Stomach (tissue), 9 donors: ENCODE measurements around the gene ACP2. TPM values are rescaled to one million over a fixed set of nuclear protein-coding genes. Genes with fewer than 3 reads are reported as not detected.

ENCODE experiments used
- DNase-seq, 2 donors: peaks; one replicate each; pipeline versions ENCODE4 v3.0.0 to v3.0.0-alpha.2; 2013 to 2019
- H3K27ac ChIP-seq, 5 donors: fragments of 200-600 bp in 4 of 5; sonication (generic) in 4 of 5; one replicate each; pipeline ENCODE4 v1.5.1; 2013 to 2019; ENCODE audit warnings: mild to moderate bottlenecking in 1 of 5, moderate library complexity in 1 of 5
- H3K27me3 ChIP-seq, 3 donors: fragments of 200-600 bp; sonication (generic); one replicate each; pipeline ENCODE4 v1.5.1; 2017 to 2019; ENCODE audit warnings: mixed run types in 1 of 3
- H3K36me3 ChIP-seq, 4 donors: fragments of 200-600 bp; sonication (generic); 1 replicate in 3 of 4; 2 replicates in 1 of 4; pipeline ENCODE4 v1.5.1; 2016 to 2019
- H3K4me1 ChIP-seq, 4 donors: fragments of 200-600 bp; sonication (generic); one replicate each; pipeline ENCODE4 v1.5.1; 2016 to 2019
- H3K4me3 ChIP-seq, 4 donors: fragments of 200-600 bp; sonication (generic) in 3 of 4; one replicate each; pipeline ENCODE4 v1.5.1; 2016 to 2019; ENCODE audit warnings: mild to moderate bottlenecking in 1 of 4
- H3K9me3 ChIP-seq, 4 donors: fragments of 200-600 bp; sonication (generic); one replicate each; pipeline ENCODE4 v1.5.1; 2016 to 2019
- CTCF ChIP-seq, 7 experiments: fragments of 450-650 bp in 4 of 7; fragments of 200-600 bp in 3 of 7; sonication (generic) in 3 of 7; IDR thresholded peaks; one replicate each; pipeline ENCODE4 v1.5.1; 2016 to 2019; ENCODE audit warnings: antibody characterized with exemption in 7 of 7, control low read depth in 2 of 7, mild to moderate bottlenecking in 1 of 7
- EP300 ChIP-seq: sonication (generic); formaldehyde crosslinking; IDR thresholded peaks from one replicate; pipeline ENCODE4 v1.6.1; 2017; ENCODE audit warnings: antibody characterized with exemption
- POLR2A ChIP-seq, 4 donors: fragments of 450-650 bp; IDR thresholded peaks; one replicate each; pipeline ENCODE4 v1.6.1; 2016; ENCODE audit warnings: antibody characterized with exemption in 4 of 4, control low read depth in 2 of 4, mild to moderate bottlenecking in 1 of 4, moderate library complexity in 1 of 4
- POLR2AphosphoS5 ChIP-seq, 3 donors: sonication (generic); formaldehyde crosslinking; IDR thresholded peaks; one replicate each; pipeline ENCODE4 v1.6.1; 2016; ENCODE audit warnings: antibody characterized with exemption in 3 of 3
- WGBS, 5 donors: extraction: QIAGEN DNeasy Blood & Tissue Kit in 3 of 5; methylation state at CpG; one replicate each; pipeline versions ENCODE4 v1.1.5 to v1.1.7; 2013 to 2018; 5-methylcytosine and 5-hydroxymethylcytosine counted together
- intact Hi-C: fragments of 100-400 bp; cut with DNase I; formaldehyde crosslinking; loops from one replicate; pipeline ENCODE4 v1.15.1; 2023; ENCODE audit warnings: low total_unique reads
- polyA plus RNA-seq, 3 donors: library from polyadenylated mRNA; stranded (reverse); fragments of 200-250 nt; gene quantifications; one replicate each; pipeline ENCODE4 v1.2.3, GENCODE V29; 2013
- total RNA-seq, 5 donors: library from RNA; depleted of rRNA; stranded (reverse); fragments of >200 nt; gene quantifications; one replicate each; pipeline versions ENCODE4 v1.1.0 to v1.2.3, GENCODE V29; 2014 to 2016
- donor health status: healthy with polysubstance abuse.
- donor health status: Bipolar disorder and iron deficiency.
- donor health status: healthy.

The ACP2 gene
- total and polyA plus RNA-seq, 8 donors = 10.8 to 147 (median 28.0) TPM

GRCh38 chr11:47225552-47226400 is 22.8 kb downstream of the ACP2 start:
- TF ChIP-seq CTCF (IDR thresholded peaks at IDR 0.05) (no peak), EP300 (no peak), POLR2AphosphoS5 (IDR thresholded peaks at IDR 0.05) (no peak), POLR2A (IDR thresholded peaks at IDR 0.05) (no peak)
- no peaks in the 10 kb centered on the region for H3K9me3 ChIP-seq
- 91 to 96% (median 93%) methylated on average over 7 of the region's 7 CpGs for WGBS, 5 donors
- intact Hi-C loops = no loop called here
- H3K27ac ChIP-seq = no peak overlapping the region
- peaks cover 0 to 1% (median 0%) of the 10 kb centered on the region in 4 donors for H3K4me1 ChIP-seq
- DNase-seq = no peak
- H3K36me3 ChIP-seq = peaks cover 0 to 91% (median 70%) of the 10 kb centered on the region in 4 donors
- no peaks in the 10 kb centered on the region for H3K27me3 ChIP-seq
- no peak overlapping the region for H3K4me3 ChIP-seq

DNA sequence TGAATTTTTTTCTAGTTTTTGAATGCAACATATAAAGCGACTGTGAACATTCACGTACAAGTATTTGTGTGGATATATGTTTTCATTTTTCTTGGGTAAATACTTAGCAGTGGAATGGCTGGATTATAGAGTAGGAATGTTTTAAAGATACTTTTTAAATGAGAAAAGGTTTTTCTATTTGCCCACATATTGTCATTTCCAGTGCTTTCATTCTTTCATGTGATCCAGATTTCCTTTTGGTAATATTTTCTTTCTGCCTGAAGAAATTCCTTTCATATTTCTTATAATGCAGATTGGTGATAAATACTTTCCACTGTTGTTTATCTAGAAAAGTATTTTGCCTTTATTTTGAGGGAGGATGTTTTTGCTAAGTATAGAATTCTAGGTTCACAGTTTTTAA is 25.9 kb downstream of the ACP2 start:
- TF ChIP-seq POLR2AphosphoS5 (IDR thresholded peaks at IDR 0.05) = no peak
- no peak for TF ChIP-seq CTCF (IDR thresholded peaks at IDR 0.05)
- no peak for TF ChIP-seq EP300
- TF ChIP-seq POLR2A (IDR thresholded peaks at IDR 0.05) = no peak
- intact Hi-C loops = no loop called here
- Histone ChIP-seq H3K27me3 (no peaks in the 10 kb centered on the region), H3K4me3 (no peak overlapping the region), H3K9me3 (no peaks in the 10 kb centered on the region), H3K27ac (no peak overlapping the region), H3K4me1 (peaks cover 0 to 23% (median 8%) of the 10 kb centered on the region in 4 donors), H3K36me3 (peaks cover 6 to 95% (median 82%) of the 10 kb centered on the region in 4 donors)
- DNase-seq = no peak
- WGBS, 5 donors = 92 to 100% (median 94%) methylated on average over 2 of the region's 2 CpGs

- Histone ChIP-seq H3K4me1 (peaks cover 18 to 46% (median 30%) of the 10 kb centered on the region in 4 donors), H3K9me3 (no peaks in the 10 kb centered on the region), H3K4me3 (no peak overlapping the region), H3K27ac (peak overlapping the region in 2 of 5 donors; percentile 22 to 25), H3K36me3 (peaks cover 6 to 73% (median 66%) of the 10 kb centered on the region in 4 donors), H3K27me3 (no peaks in the 10 kb centered on the region)
- TF ChIP-seq POLR2A (IDR thresholded peaks at IDR 0.05) (no peak), POLR2AphosphoS5 (IDR thresholded peaks at IDR 0.05) (peak in 1 of 3 donors; percentile 30)
- 35 to 81% (median 77%) methylated on average over 1 of the region's 1 CpG for WGBS, 5 donors
- no peak for DNase-seq
- intact Hi-C loops = no loop called here
These were observed 28.2 kb downstream of the ACP2 start for GRCh38 chr11:47220401-47220821.

- Histone ChIP-seq H3K27ac (peak overlapping the region; percentile 79 to 96 (median 95)), H3K36me3 (peaks cover 6 to 35% (median 31%) of the 10 kb centered on the region in 4 donors), H3K4me1 (peaks cover 21 to 61% (median 43%) of the 10 kb centered on the region in 4 donors), H3K27me3 (no peaks in the 10 kb centered on the region), H3K9me3 (no peaks in the 10 kb centered on the region), H3K4me3 (peak overlapping the region; percentile 61 to 74 (median 71))
- no peak for TF ChIP-seq EP300
- TF ChIP-seq POLR2AphosphoS5 (IDR thresholded peaks at IDR 0.05) = peak in 1 of 3 donors; percentile 31
- DNase-seq = peak; percentile 69 to 86
- 3 to 8% (median 6%) methylated on average over 10 to 12 of the region's 12 CpGs for WGBS, 5 donors
- intact Hi-C loops = no loop called here
These were observed 32.4 kb downstream of the ACP2 start for GRCh38 chr11:47216121-47216798.

DNA sequence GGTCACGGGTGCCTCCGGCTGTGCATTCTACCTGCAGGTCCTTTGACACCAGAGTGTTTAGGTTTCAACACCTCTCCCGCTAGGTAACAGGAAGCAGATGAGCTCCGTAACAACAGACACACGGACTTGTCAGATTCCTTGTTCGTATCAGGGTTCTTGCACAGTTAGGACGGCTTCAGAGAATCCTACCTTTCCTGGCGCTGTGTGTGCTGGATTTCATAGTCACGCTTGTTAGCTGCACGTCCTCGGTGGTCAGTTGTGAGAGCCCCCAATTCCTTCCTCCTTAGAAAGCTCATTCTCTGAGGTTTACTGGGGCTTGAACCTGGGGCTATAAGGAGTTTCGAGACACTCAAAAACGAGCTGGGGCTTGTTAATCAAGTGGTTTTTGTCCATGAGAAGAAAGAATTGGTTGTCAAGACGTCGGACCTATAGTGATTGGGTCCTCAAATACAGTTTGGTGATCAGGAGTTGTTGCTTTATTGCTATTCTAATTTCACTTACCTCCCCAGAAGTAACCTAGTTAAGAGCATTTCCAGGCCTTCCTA is 33.2 kb downstream of the ACP2 start:
- TF ChIP-seq POLR2AphosphoS5 (IDR thresholded peaks at IDR 0.05) (no peak), POLR2A (IDR thresholded peaks at IDR 0.05) (no peak), CTCF (IDR thresholded peaks at IDR 0.05) (no peak), EP300 (no peak)
- intact Hi-C loops = no loop called here

More for the DNA sequence above, 33.2 kb downstream of the ACP2 start:
- Histone ChIP-seq H3K9me3 (no peaks in the 10 kb centered on the region), H3K27ac (peak overlapping the region; percentile 92 to 96 (median 95)), H3K27me3 (no peaks in the 10 kb centered on the region), H3K4me1 (peaks cover 21 to 61% (median 41%) of the 10 kb centered on the region in 4 donors), H3K4me3 (peak overlapping the region; percentile 61 to 74 (median 71)), H3K36me3 (peaks cover 6 to 27% (median 23%) of the 10 kb centered on the region in 4 donors)
- 2 to 8% (median 7%) methylated on average over 15 of the region's 15 CpGs for WGBS, 5 donors
- DNase-seq = no peak
